Skin of body (tissue), 2 donors: Measurements from ENCODE around the gene PSG4. TPM values are rescaled to one million over a fixed set of nuclear protein-coding genes. Genes with fewer than 3 reads are reported as not detected.
"Not testable (repeated sequence)": the region's sequence is repeated elsewhere in the genome, so short reads cannot be mapped to it uniquely, and the experiment has no call there.

Experiments
- DNase-seq: peaks from one replicate; lab custom pipeline; 2025; lab: John Stamatoyannopoulos, UW
- total RNA-seq: library from RNA; depleted of rRNA; stranded (reverse); fragments of >200 nt; gene quantifications from one replicate; pipeline ENCODE4 v1.2.3, GENCODE V29; 2014

PSG4 gene
- total RNA-seq, 1 donor from 2014 or later = not detected

DNA sequence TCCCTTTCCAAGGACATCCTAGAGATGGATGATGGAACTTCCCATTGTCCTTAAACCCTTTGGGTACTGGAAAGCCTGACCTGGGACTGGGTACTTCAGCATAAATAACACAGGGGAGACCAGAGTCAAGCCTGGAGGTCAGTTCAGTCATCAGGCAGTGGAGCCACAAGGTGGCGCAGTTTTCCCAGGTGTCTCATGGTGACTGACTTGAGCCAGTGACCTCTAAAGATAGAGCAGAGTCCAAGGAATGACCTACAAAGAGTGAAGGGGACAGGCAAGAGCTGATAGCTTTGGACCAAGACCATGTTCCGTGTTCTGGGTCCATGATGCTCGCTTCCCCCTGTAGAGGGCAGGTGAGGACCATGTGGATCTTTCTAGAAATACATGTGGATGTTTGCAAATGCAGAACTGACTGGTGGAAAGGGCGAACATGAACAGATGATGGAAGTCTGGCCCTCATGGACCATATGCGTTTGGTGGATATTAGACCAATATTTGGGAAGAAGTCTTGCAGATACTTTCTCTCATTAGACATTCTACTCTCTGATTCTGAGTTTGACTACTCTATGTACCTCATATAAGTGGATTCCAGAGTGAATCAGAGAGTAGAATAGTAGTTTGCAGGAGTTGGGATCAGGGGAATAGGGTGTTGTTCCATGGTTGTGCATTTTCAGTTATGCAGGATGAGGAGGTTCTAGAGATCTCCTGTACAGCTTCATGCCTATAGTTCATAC, 6.6 kb downstream of the PSG4 start:
- DNase-seq = not testable (repeated sequence)

DNA sequence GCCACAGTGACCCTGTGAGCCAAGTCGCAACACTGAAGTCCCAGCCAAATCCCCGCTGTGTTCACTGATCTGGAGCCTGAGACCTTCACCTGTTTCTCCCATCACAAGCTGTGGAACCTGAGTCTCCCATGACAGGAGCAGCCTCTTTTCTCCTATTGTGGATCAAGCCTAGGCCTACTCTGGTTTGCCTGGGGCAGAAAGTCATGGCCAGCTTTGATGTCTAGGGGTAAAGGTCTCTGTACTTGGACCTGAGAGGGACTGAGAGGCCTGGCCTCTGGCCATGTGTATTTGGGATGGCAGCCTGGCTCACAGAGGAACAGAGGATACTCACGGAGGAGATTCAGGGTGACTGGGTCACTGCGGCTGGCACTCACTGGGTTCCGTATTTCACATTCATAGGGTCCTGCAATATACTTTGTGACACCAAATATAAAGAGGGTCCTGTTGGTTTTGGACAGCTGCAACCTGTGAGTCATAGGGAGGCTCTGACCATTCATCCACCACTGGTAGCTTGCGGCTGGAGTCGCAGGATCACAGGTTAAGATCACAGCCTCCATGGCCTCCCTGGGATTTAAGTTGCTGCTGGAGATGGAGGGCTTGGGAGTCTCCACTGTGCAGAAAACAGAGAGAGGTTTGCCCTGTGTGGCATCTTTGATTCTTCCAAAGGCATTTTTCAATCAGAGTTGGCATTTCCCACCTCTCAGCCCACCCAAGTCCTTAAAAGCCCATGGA, 7.6 kb downstream of the PSG4 start:
- not testable (repeated sequence) for DNase-seq

DNA sequence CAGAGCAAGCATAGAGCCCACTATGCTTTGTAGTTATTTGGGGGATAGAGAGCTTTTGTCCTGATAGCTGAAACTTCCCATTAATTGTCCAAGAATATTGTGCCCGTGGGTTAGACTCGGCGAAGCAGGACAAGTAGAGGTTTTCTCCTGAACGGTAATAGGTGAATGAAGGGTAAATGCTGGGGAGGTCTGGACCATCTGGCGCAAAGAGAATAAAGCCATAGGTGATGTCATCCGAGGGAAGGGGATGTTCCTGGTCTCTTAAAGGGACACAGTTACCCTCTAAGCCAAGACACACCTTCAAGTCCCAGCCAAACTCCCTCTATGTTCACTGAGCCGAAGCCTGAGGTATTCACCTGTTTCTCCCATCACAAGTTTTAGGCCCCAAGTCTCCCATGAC, 11.0 kb downstream of the PSG4 start:
- DNase-seq = not testable (repeated sequence)

DNA sequence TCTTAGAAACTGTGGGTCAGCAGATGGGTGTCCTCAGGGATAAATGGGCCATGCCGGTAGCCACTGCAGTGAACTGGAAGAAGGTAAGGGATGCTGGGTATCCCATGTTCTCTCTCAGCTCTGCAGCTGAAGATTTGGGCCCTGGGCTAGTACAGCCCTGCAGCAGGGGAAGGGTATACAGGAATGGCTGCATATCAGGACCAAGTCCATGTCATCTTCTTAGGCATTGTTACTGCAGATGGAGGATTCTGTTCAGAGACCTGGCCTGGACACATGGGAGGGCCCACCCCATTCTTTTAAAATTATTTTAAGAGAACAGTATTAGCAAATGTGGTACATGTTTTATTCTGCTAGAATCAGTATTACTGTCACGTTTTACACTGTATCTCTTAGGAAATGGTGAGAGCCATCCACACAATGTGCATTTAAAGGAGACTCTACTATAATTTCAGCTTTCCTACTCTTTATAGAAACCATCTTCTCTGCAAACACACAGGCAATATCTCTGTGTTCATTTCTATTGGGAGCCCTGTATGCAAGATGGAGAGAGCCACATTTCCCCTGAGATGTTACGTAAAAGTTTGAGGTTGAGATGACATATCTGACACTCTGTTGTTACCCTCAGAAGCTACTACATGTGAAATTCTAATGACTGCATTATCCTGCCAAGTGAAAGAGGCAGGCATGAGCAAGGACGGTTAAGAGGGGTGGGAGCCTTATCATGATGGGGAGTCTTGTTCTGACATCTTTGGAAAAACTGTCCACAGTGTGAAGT, 12.9 kb downstream of the PSG4 start:
- DNase-seq = not testable (repeated sequence)

- DNase-seq = not testable (repeated sequence)
Observed at GRCh38 chr19:43188092-43188491, 17.3 kb downstream of the PSG4 start.

DNA sequence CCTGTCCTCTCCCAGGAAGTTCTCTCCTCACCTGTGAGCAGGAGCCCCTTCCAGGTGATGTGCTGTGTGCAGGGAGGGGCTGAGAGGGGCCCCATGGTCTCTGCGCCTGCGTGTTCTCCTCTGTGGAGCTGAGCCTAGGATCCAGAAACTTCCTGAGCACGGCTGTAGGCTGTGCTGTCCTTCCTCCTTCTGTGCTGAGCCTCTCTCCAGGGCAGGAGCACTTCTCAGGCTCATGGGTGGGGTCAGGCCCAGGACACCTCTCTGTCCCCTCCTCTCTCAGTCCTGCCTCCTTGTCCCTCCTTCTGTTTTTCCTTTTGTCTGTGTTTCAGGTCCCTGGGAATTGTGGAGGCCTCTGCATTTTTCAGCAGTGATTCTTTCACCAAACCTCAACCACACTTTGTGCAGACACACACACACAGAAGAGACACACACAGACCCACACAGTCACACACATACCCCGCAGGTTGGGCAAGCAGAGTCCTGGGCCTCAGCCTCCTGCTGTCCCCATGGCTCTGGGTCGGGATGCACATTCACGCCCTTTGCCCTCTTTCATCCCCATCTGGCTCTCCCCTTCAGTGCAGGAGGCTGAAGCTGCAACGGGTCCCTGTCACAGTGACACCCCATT, 19.0 kb downstream of the PSG4 start, which contains the start of gene PSG5:
Gene PSG5 (minus strand): TSS at position 226 of the 625 bp plus-strand sequence. CDS start 131 bp downstream, at position 95.
- DNase-seq = not testable (repeated sequence)

GRCh38 chr19:43181869-43182771, 23.3 kb downstream of the PSG4 start:
- DNase-seq = not testable (repeated sequence)

GRCh38 chr19:43179569-43180147, 25.8 kb downstream of the PSG4 start:
- not testable (repeated sequence) for DNase-seq

- DNase-seq = not testable (repeated sequence)
Observed at GRCh38 chr19:43178577-43178976, 26.9 kb downstream of the PSG4 start.

- DNase-seq = not testable (repeated sequence)
Observed at GRCh38 chr19:43165906-43166305, 39.5 kb downstream of the PSG4 start.

DNA sequence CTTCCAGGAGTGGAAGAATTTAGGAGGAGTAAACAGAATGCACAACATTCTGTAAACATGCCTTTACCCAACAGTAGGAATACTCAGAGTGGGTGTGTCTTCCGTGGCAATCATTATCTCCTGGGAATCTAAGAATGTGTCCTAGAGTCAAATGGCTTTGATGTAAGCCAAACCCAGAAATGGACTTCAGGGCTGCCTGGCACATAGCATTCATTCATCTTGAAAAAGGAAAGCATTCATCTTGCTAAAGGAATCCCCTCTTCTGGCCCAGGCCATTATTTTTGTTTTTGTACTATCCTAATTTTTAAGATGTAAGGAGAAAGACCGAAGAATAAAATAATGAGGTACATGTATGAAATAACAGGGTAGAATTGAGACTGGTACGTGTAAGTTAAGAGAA, 42.3 kb downstream of the PSG4 start:
- DNase-seq = not testable (repeated sequence)

DNA sequence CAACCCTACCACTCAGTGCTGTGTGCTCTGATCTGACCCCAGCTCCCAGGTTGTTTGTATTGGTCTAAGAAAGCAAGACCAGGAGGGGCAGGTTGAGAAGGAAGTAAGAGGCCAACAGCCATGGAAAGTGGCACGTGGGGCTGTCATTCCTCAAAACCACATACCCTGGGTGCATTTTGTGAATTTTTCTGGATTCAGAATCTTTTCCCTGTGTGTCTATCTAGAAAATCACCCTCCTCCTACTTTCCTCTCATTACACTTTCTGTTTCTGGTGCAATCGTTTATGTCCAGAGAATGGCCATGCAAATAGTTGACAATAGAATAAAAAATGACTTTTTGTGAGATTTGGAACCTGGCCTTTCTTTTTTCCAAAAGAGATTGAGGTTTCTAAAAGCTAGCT, 43.2 kb downstream of the PSG4 start:
- not testable (repeated sequence) for DNase-seq

DNA sequence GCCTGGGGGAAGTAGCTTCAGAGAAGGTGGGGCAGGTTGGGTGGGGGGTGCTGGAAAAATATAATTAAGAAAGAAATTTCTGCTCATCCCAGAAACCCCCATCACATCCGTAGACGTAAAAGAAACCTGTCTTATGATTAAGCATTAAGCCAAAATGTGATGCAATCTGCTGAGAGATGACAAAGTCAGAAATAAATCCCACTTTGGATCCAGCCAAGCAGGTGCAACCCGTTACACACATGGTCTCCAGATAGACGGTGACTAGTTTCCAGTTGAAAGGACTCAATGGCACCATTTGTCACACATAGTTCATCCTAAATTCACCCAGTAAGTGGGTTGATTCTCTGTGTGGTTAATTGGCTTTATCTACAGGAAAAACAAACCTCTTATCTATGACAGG, 53.2 kb downstream of the PSG4 start:
- no peak for DNase-seq

DNA sequence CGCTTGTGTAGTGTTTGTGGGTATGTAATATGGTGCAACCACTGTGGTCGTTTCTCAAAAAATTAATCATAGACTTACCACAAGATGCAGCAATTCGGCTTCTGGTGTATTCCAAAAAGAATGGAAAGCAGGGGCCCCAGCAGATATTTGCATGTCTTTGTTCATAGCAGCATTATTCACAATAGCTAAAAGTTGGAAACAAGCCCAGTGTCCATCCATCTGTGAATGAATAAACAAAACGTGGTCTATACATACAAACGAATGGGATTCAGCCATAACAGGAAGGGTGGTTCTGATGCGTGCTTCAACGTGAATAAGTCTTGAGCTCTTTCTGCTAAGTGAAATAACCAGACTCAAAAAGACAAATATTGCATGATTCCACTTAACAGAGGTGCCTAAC, 55.6 kb downstream of the PSG4 start:
- not testable (repeated sequence) for DNase-seq

DNA sequence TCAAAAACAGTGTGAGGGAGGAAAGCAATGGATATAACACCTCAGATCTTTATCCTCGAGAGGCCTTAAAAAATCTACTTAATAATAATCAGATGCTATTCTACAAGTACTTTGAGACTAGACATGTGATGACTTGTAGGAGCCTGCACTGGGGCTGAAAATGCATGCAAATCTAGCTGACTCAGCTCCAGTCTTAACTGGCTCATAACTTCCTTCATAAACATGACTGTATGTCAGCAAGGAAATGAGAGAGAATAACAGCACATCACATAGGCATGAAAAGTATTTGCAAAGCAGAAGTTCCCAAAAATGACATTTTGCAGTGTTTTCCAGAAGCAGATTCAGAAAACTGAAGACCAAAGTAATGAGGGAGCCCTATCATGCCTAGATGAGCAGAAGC, 57.2 kb downstream of the PSG4 start:
- DNase-seq = no peak

Other genes with a start within 250 kb of the PSG4 start
- gene PSG11, start 179.2 kb downstream of the PSG4 start, total RNA-seq = 0.10 TPM
- gene PSG2, start 122.9 kb downstream of the PSG4 start, total RNA-seq = not detected
- gene PSG5, start 19.1 kb downstream of the PSG4 start, total RNA-seq = not detected
- gene PSG9, start 63.9 kb upstream of the PSG4 start, total RNA-seq = not detected
- 19.0 TPM for gene CD177, start 148.0 kb upstream of the PSG4 start, total RNA-seq
- gene TEX101, start 209.3 kb upstream of the PSG4 start, total RNA-seq = not detected